COLO668 (cell line): ENCODE data around the gene SLC16A7.

Experiments
- DNase-seq: peaks from one replicate; lab custom pipeline; 2025; ENCODE audit not compliant: unreplicated experiment; lab: John Stamatoyannopoulos, UW

SLC16A7 gene

DNA sequence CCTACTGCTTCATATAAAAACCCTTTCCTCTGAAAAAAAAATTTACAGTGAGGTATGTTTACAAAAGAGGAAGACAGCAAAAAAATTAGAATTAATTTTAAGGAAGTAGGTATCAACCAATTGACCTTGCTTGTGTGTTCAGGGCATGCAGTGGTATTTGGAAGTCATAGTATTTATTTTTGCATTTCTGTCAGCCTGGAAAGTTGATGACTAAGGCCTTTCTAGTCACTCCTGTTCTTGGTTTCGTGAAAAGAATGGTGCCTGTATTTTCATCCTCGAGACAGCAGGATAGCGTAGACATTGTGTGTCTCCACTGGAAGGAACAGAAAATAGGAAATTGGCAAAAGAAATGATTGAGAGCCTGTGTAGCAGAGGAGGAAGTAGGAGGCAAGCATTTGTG lies 24.5 kb downstream of the SLC16A7 start:
- no peak for DNase-seq

DNA sequence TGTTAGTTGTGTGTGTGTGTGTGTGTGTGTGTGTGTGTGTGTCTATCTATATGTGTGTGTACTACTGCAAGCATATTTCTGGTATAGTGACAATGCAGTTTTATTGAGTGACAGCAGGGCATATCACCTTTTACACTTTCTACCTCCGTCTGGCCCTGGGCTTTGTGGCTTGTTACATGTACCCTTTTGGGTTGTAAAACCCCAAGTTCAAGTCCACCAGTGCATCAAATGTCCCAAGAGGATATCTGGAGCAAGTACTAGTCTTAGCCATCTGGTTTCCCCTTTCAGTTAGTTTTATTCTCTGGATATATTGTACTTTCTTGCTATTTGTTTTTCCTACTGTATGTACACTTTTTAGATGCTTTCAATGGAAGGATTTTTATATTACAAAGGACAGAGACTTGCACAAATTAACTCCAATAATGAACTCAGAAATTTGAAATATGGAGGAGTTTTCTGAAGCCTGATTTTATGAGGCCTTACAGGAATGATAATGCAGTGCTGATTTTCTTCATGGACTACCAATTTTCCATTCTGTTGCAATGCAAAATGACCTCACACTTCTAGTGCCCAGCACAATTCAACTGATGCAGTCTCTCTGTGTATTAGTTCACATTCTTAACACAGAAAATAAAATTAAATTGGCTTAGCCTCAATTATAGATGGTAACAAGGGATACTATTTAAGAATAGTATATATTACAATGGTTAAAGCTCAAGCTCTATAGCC lies 29.1 kb downstream of the SLC16A7 start:
- DNase-seq: no peak

DNA sequence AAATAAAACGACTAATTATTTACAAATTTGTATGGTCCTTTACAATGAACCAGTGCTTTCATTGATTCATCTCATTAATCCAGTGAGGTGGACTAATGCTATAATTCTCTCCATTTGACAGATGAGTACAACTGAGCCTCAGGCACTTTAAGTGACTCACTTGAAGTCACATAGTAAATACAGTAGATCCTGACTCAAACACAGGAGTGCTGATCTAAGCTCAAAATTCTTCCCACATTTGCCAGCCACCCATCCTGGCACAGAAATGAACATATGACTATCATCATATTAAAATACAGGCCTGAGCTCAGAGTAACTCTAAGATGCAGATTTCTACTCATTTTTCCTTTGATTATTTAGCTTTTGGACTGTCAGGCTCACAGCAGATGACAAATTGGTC lies 30.6 kb downstream of the SLC16A7 start:
- DNase-seq: no peak

DNA sequence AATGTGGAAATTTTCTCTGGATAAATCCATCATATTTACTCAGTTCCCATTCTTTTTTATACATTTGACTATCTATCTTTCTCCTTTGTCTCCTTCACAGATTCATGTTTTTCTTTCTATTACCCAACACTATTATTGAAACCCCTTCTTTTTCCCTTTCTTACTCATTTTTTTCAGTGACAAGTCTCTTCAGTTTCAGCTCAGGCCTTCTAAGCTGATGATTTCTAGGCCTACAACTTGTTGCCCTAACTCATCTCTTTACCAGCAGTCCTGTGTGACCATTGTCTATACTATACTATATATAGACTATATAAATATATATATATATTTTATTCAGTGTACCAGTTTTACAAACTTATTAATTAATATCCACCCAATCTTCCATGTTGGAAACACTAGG lies 31.8 kb downstream of the SLC16A7 start:
- DNase-seq: no peak

DNA sequence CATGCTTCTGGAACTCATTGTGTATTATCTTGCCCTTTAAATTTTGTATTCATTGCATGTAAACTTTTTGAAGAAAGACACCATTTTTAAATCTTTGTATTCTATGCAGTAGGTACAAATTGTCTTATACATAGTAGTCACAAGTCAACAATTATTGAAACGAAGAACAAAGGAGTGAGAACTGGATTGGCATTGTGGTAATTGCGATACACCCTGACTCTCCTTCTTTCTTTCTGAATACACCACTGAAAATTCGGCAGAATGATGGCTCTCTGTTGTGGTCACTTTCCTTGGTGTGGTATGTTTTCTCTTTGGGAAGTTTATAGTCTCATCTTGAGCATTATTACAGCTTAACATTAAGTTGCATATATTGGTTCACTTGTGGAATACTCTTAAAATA lies 34.1 kb downstream of the SLC16A7 start:
- no peak for DNase-seq

DNA sequence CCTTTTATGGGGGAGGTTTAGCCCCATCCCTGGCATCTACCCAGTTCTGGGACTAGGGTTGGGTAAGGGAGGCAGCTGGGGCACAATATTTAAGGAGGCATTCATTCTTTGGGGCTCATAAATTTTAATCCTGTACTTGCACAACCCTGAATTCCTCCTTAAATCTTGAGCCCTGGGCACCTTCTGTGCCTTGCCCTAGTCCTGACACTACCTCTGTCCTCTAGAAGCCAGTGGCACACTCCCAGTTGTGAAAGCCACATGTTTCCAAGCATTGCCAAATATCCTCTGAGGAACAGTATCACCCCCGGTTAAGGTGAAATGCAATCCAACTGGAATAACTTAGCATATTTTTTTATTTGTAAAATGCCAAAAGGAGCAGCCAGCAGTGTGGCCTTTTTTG lies 36.6 kb downstream of the SLC16A7 start:
- no peak for DNase-seq

DNA sequence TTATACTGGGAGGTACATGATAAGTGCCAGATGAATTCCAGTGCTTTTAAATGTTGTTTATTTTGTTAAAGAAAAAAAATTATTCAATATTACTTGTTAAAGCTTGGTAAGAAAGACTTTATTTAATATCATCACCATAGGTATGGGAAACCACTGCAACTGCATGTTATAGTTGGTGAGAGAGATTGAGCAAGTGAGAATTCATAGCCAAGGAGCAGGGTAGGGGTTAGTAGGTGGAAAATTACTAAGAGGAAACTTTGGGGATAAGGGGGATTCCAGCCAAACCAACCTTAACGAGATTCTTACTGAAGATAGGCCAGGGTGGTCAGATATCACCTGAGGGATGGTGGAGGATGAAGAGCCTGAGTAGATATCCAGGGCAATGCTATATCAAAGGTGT lies 38.4 kb downstream of the SLC16A7 start:
- no peak for DNase-seq

DNA sequence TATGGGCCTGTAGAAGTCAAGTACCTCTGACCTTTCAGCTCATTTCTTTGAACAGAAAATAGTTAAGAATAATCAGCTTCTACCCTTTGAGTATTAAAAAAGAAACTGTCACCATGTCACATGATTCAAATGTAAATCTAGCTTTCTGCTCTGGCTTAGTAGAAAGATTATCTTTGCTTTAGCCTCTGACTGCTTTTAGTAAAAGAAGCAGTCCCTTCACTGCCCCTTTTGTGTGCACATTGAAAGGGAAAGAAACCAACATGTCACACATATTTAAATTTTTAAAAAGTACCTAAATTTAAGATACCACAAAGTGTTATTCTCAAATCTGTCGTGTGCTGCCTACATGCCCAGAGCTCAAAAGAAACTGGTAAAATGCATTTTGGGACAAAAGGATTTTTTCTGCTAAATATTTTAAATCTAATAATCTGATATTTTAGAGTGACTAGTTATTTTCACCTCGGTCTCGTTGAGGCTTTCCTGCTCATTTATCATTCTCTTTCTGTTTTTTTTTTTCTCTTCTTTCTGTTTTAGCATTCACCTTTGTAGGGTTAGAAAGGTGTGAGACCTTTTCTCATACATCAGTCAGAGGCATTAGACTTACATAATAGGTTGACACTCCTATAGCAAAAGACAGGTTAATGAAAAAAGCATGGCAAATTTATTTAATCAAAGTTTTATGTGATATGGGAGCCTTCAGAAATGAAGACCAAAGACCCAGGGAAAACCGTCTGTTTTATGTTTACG lies 41.3 kb downstream of the SLC16A7 start:
- no peak for DNase-seq

DNA sequence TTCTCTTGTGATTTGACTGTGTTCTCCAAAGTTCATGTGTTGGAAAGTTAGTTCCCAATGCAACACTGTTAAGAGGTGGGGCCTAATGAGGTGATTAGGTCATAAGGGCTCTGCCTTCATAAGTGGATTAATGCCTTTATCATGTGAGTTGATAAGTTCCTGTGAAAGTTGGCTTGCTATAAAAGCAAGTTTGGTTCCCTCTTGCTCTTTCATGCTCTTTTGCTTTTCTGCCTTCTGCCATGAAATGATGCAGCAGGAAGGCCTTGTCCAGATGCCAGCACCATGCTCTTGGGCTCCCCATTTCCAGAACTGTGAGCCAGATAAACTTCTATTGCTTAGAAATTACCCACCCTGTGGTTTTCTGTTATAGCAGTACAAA lies 41.9 kb downstream of the SLC16A7 start:
- no peak for DNase-seq

DNA sequence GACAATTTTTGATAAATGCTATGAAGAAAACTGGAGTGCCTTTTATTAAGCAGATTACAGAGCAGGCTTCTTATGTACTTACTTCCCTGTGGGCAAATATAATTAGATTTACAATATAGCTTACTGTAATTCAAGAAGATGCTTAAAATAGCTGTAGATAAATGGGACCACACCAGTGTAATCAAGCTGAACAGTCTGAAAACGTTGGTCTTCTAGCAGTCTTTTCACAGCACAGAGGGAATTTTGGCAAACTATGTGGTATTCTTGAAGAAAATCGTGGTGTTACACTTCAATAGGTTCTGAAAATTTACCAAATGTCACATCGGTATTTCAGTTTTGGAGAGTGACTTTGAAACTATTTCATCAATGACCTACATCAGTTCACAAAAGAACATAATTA lies 47.7 kb downstream of the SLC16A7 start:
- no peak for DNase-seq

DNA sequence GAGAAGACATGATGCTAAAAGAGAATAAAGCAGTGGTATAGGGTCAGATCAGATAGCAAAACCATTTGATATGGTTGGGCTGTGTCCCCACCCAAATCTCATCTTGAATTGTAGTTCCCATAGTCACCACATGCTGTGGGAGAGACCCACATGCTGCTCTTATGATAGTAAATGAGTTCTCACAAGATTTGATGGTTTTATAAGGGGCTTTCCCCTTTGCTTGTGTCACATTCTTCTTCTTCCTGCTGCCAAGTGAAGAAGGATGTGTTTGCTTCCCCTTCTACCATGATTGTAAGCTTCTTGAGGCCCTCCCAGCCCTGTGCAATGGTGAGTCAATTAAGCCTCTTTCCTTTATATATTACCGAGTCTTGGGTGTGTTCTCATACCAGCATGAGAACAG lies 49.4 kb downstream of the SLC16A7 start:
- no peak for DNase-seq

DNA sequence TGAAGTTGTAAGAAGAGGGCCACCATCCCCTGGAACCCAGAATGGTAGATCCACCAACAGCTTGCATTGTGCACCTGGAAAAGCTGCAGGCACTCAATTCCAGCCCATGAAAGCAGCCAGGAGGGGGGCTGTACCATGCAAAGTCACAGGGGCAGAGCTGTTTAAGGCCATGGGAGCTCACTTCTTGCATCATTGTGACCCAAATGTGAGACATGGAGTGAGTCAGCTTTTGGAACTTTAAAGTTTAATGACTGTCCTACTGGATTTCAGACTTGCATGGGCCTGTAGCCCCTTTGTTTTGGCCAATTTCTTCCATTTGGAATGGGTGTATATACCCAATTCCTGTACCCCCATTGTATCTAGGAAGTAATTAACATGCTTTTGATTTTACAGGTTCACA lies 50.8 kb downstream of the SLC16A7 start:
- no peak for DNase-seq

DNA sequence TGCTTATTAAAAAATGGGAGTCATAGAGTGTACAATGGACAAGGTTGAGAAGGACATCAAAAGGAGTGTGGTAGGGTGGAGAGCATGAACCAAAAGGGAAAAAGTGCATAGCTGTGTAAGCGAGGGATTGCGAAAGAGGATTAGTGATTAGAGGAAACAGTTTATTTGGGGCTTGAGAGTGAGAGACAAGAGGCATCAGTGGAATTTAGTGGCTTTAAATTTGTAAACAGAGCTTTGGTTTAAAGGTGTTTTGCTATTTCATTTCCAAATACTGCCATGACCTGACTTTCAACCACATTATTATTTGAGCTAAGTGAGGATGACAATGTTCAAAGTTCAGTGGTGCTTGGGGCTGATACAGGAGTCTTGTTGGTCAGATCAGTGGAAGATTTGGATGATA lies 53.4 kb downstream of the SLC16A7 start:
- DNase-seq: no peak

DNA sequence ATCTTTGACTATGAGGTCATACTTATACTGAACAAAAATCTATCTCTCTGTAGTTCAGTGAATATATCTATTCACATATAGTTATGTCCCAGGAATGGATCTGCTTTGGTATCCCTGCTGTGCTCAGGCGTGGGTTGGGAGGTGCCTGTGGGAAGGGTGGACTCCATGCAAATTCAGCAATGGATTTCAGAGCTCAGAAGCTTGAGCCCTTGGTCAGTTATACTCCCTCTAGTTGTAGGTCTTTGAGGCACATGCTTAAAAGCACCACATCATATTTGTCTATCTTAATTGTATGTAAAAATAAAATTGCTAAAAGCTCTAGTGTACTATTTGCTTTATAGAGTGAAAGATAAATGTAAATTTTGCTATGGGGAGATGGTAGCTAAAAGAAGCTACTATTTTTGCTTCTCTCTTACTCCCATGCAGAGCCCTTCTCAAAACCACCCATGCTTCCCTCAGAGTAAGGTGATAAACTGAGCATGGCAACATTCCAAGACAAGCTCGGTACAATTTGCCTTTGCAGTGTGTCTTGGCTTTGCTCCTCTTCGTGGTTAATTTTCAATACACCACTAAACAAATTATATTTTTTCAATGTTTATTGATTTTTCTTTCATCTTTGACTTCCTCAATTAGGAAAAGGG lies 54.9 kb downstream of the SLC16A7 start:
- no peak for DNase-seq

DNA sequence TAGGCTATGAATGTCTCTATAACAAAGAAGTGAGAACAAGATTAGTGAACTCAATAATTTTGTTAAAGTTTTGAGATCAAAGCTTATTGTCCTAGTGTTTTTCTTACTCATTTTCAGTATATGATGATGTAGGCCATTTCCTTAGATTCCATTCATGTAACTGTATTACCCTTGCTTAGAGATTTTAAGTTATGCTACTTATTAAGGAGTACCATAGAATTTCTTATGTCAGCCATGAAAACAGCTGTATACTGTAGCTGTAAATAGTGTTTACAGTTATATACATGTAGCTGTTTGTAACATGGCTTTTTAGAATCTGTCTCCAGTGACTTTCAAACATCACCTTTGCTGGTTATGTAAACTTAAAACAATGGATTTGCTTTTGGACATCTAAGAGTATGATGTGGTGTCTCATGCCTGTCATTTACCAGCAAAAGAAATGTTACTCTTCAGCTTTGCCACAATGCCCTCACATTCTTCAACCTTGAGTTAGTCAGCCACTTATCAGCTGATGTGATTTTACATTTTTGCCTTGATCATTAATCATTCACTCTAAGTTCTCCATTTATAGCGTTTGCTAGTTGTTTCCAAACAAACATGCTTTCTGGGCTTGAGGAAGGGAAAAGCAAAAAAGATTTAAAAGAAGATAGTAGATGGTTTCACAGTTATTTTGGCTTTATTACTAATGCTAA lies 55.5 kb downstream of the SLC16A7 start:
- no peak for DNase-seq

DNA sequence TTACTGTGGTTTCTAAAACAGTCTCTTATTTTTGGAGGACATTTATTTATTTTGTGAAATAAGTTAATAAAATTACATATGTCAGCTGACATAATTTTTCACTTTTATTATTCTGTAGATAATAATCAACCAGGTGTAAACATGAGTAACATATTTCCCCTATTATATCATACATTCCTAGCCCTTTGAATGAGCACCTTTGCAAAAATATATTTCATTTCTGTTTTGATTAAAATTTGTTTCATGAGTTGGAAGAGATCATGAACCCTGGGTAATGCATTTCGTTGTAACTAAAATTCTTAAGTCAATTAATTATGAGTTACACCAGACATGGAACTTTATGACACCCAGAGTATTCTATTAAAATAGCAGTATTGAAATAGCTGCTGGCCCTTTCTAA lies 56.3 kb downstream of the SLC16A7 start:
- DNase-seq: no peak

DNA sequence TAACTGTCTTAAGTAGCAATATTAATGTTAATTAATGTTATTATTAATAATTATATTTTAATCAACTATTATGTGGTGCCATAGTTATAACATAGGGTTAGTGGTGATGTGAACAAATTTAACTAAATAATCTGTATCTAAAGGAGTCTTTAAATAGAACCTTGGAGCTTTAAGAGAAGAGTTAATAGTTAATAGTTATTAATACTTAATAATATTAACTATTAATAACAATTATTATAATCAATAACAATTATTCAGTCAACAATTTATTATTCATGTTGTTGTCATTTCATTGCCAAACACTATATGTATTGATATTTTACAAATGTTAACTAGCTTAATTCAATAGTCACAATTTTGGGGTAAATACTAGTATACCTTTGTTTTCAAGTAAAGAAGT lies 58.2 kb downstream of the SLC16A7 start:
- no peak for DNase-seq

DNA sequence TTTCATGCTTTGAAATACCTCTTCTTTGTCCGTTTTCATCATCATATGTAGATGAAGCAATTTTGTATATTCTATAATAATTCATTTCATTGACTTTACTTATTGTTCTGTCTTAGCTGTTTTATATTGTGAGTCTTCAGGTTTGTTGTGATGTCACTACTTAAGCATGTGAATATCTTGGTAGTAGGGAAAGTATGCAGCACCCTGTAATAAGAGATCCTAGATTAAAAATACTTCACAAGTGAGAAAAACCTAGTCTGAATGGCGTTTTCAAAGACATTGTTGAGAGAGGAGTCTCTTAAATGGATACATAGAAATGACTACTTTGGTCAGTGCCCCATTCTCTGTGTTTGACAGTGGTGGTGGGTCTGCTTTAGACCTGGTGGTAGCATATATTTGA lies 61.4 kb downstream of the SLC16A7 start:
- DNase-seq: no peak

DNA sequence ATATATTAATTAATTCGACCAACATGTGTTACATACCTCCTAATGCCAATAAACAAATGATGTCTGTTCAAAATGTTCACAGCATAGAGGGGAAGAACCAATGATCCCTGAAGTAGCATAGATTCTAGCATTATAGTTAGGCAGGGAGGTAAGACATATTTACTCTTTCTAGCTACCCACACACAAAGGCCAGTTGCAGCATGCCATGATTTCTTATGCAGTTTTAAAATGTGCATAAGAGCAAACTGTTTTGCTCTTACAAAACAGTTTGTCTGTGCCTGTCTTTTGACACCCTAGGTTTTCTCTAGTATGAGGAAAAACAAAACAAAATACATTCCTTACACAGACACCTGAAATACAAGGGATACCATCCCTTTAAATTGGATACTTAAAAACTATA lies 61.9 kb downstream of the SLC16A7 start:
- no peak for DNase-seq

DNA sequence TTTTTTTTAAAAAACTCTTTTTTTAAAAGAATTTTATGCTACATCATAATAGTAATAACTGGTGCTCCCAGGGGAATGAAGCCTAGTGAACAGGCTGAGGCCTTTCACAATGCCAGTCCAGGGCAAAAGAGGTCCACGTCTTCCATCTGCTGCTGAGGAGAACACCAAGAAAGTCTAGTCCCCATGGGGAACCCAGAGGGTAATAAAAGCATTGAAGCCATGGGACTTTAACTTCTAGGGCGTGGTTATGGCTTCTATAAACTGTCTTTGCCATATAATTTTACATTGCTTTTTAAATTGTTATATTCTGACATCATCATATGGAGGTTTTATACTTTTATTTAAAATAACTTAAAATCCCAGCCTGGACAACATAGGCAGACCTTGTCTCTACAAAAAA lies 64.3 kb downstream of the SLC16A7 start:
- DNase-seq: no peak

DNA sequence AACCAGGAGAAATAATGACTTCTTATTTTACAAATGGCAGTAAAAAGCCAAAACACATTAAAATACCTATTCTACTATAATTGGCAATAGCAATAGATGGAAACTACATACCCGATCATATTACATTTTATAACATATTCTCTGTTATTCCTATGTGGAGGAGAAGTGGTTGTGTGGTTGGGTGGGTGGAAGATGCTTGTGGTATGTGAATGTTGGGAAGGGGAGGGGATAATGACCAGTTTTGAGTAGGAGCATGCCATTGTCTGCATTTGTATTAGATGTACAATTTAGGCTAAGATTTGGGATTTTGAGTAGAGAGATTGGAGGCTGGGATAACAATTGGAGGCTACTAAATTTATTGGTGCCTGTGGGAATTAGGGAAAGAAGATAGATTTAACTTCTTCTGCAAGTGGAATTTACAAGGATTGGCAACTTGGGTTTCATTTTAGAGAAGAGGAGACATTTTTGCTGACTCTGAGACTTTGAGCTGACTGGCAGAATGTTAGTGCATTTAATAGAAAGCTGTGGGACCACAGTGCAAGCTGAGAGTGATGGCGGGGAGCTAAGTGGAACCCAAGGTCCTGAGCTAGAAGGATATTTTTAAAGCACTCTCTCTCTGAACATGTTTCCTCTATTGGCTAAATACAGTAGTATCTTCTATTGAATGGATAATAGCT lies 65.2 kb downstream of the SLC16A7 start:
- DNase-seq: no peak
